ENCODE data around the gene MBD2. TPM values are rescaled to one million over a fixed set of nuclear protein-coding genes. Genes with fewer than 3 reads are reported as not detected.
A peak's percentile ranks its signal among the peaks of the same experiment; 100 is the strongest.

Gene MBD2
- total and polyA plus RNA-seq, 2 donors from 2014 or later = 79.1 to 123 TPM

GRCh38 chr18:54215069-54215468 lies 9.4 kb downstream of the MBD2 start:
- Histone ChIP-seq H3K4me3 (ENCODE audit: low read length in 3 of 3) (no peak overlapping the region), H3K27ac (ENCODE audit: low read depth in 2 of 2, low read length in 2 of 2) (no peak overlapping the region), H3K4me1 (ENCODE audit: control insufficient read depth in 2 of 3, insufficient read depth in 2 of 3, low read depth in 1 of 3, low read length in 3 of 3) (peaks cover 0 to 3% (median 0%) of the 10 kb centered on the region in 3 donors), H3K9me3 (ENCODE audit: control insufficient read depth in 2 of 3, insufficient read depth in 1 of 3, low read length in 3 of 3) (no peaks in the 10 kb centered on the region), H3K9ac (ENCODE audit: low read length in 3 of 3) (no peak overlapping the region), H3K36me3 (ENCODE audit: control insufficient read depth in 2 of 3, insufficient read depth in 3 of 3, low read length in 3 of 3) (no peaks in the 10 kb centered on the region), H3K27me3 (ENCODE audit: control insufficient read depth, insufficient read depth, low read length) (no peaks in the 10 kb centered on the region)
- no peak for TF ChIP-seq CTCF (IDR thresholded peaks at IDR 0.05; ENCODE audit: borderline replicate concordance, extremely low read depth, insufficient read depth)
- intact Hi-C loops (cut with DNase I) = no loop called here
- FAIRE-seq (no peak), DNase-seq (no peak)

- DNase-seq (no peak), FAIRE-seq (no peak)
- Histone ChIP-seq H3K36me3 (ENCODE audit: control insufficient read depth in 2 of 3, insufficient read depth in 3 of 3, low read length in 3 of 3) (no peaks in the 10 kb centered on the region), H3K9ac (ENCODE audit: low read length in 3 of 3) (no peak overlapping the region), H3K27ac (ENCODE audit: low read depth in 2 of 2, low read length in 2 of 2) (no peak overlapping the region), H3K4me3 (ENCODE audit: low read length in 3 of 3) (no peak overlapping the region), H3K4me1 (ENCODE audit: control insufficient read depth in 2 of 3, insufficient read depth in 2 of 3, low read depth in 1 of 3, low read length in 3 of 3) (peaks cover 3 to 14% (median 7%) of the 10 kb centered on the region in 3 donors), H3K27me3 (ENCODE audit: control insufficient read depth, insufficient read depth, low read length) (no peaks in the 10 kb centered on the region), H3K9me3 (ENCODE audit: control insufficient read depth in 2 of 3, insufficient read depth in 1 of 3, low read length in 3 of 3) (no peaks in the 10 kb centered on the region)
- intact Hi-C loops (cut with DNase I) = no loop called here
- no peak for TF ChIP-seq CTCF (IDR thresholded peaks at IDR 0.05; ENCODE audit: borderline replicate concordance, extremely low read depth, insufficient read depth)
Observed at GRCh38 chr18:54210463-54210862, 14.0 kb downstream of the MBD2 start.

GRCh38 chr18:54209471-54210180 lies 14.8 kb downstream of the MBD2 start:
- no peaks in the 10 kb centered on the region for H3K9me3 ChIP-seq (ENCODE audit: control insufficient read depth in 2 of 3, insufficient read depth in 1 of 3, low read length in 3 of 3)
- no peaks in the 10 kb centered on the region for H3K27me3 ChIP-seq (ENCODE audit: control insufficient read depth, insufficient read depth, low read length)
- DNase-seq (peak in 1 of 5 donors; percentile 20), FAIRE-seq (no peak)
- peaks cover 3 to 14% (median 7%) of the 10 kb centered on the region in 3 donors for H3K4me1 ChIP-seq (ENCODE audit: control insufficient read depth in 2 of 3, insufficient read depth in 2 of 3, low read depth in 1 of 3, low read length in 3 of 3)
- H3K27ac ChIP-seq (ENCODE audit: low read depth in 2 of 2, low read length in 2 of 2) = no peak overlapping the region
- intact Hi-C loops (cut with DNase I) = no loop called here
- TF ChIP-seq CTCF (IDR thresholded peaks at IDR 0.05; ENCODE audit: borderline replicate concordance, extremely low read depth, insufficient read depth) = no peak
- no peak overlapping the region for H3K9ac ChIP-seq (ENCODE audit: low read length in 3 of 3)
- no peak overlapping the region for H3K4me3 ChIP-seq (ENCODE audit: low read length in 3 of 3)
- no peaks in the 10 kb centered on the region for H3K36me3 ChIP-seq (ENCODE audit: control insufficient read depth in 2 of 3, insufficient read depth in 3 of 3, low read length in 3 of 3)
